CD14-positive monocyte (primary cell): Measurements from ENCODE around the gene RHEB. TPM values are rescaled to one million over a fixed set of nuclear protein-coding genes. Genes with fewer than 3 reads are reported as not detected.

ENCODE experiments used
- DNase-seq, 3 donors: peaks; one replicate each; pipeline ENCODE4 v3.0.0-alpha.2; 2011 to 2022
- H2AFZ ChIP-seq: 2 replicates; pipeline ENCODE4 v1.6.0; 2012; ENCODE audit warnings: mild to moderate bottlenecking, low read depth, low read length, inconsistent platforms; ENCODE audit not compliant: insufficient read depth, poor library complexity, severe bottlenecking
- H3K27ac ChIP-seq, 2 donors: 1 replicate in 1 of 2; 2 replicates in 1 of 2; pipeline ENCODE4 v1.5.1; 2012 to 2013; ENCODE audit warnings: low read length in 2 of 2, control low read depth in 1 of 2, inconsistent platforms in 1 of 2, low read depth in 1 of 2, mild to moderate bottlenecking in 1 of 2
- H3K27me3 ChIP-seq, 2 donors: one replicate each; pipeline versions ENCODE4 v1.6.0 to v1.6.1; 2011 to 2013; ENCODE audit warnings: low read length in 2 of 2; ENCODE audit not compliant: control insufficient read depth in 2 of 2, insufficient read depth in 2 of 2
- H3K36me3 ChIP-seq, 2 donors: replicated peaks in 1 of 2; 1 replicate in 1 of 2; 2 replicates in 1 of 2; pipeline versions ENCODE4 v1.5.1 to v1.6.1; 2012 to 2013; ENCODE audit warnings: low read length in 2 of 2, control low read depth in 1 of 2, inconsistent platforms in 1 of 2, mild to moderate bottlenecking in 1 of 2; ENCODE audit not compliant: insufficient read depth in 2 of 2, control insufficient read depth in 1 of 2
- H3K4me1 ChIP-seq, 2 donors: 1 replicate in 1 of 2; 2 replicates in 1 of 2; pipeline versions ENCODE4 v1.5.1 to v1.6.1; 2012 to 2013; ENCODE audit warnings: low read length in 2 of 2, control low read depth in 1 of 2, inconsistent platforms in 1 of 2, mild to moderate bottlenecking in 1 of 2, moderate library complexity in 1 of 2; ENCODE audit not compliant: insufficient read depth in 2 of 2, control insufficient read depth in 1 of 2
- H3K4me2 ChIP-seq: replicated peaks from 2 replicates; pipeline ENCODE3; 2012; ENCODE audit warnings: low read length, moderate library complexity, mild to moderate bottlenecking; ENCODE audit not compliant: poor library complexity, severe bottlenecking; ENCODE audit errors: extremely low read depth
- H3K4me3 ChIP-seq, 3 experiments: fragments of 200-600 bp in 1 of 3; sonication (generic) in 1 of 3; replicated peaks in 1 of 3; 1 replicate in 2 of 3; 2 replicates in 1 of 3; pipeline ENCODE4 v1.5.1; 2011 to 2013; ENCODE audit warnings: low read length in 3 of 3, mild to moderate bottlenecking in 3 of 3, control low read depth in 2 of 3, low read depth in 2 of 3, inconsistent platforms in 1 of 3, moderate library complexity in 1 of 3
- H3K79me2 ChIP-seq: 2 replicates; pipeline ENCODE4 v1.6.0; 2012; ENCODE audit warnings: mild to moderate bottlenecking, control low read depth, inconsistent platforms, low read length, moderate library complexity; ENCODE audit not compliant: insufficient read depth
- H3K9ac ChIP-seq: 2 replicates; pipeline ENCODE4 v1.6.0; 2017; ENCODE audit warnings: low read length, mild to moderate bottlenecking; ENCODE audit not compliant: insufficient read depth, poor library complexity, severe bottlenecking
- H3K9me3 ChIP-seq, 2 donors: replicated peaks in 1 of 2; 1 replicate in 1 of 2; 2 replicates in 1 of 2; pipeline versions ENCODE4 v1.5.1 to v1.6.1; 2012 to 2013; ENCODE audit warnings: low read length in 2 of 2, control low read depth in 1 of 2; ENCODE audit not compliant: control insufficient read depth in 1 of 2, insufficient read depth in 1 of 2
- H4K20me1 ChIP-seq: 2 replicates; pipeline ENCODE4 v1.6.0; 2012; ENCODE audit warnings: mild to moderate bottlenecking, low read length, control low read depth, moderate library complexity; ENCODE audit not compliant: insufficient read depth
- H3K27ac Mint-ChIP-seq, 7 donors: one replicate each; pipeline ENCODE4 v1.8.0; 2020; ENCODE audit warnings: mild to moderate bottlenecking in 7 of 7, mixed read lengths in 7 of 7, moderate library complexity in 6 of 7, inconsistent platforms in 2 of 7
- H3K27me3 Mint-ChIP-seq, 3 donors: one replicate each; pipeline ENCODE4 v1.8.0; 2021 to 2022; ENCODE audit warnings: low read depth in 3 of 3, mild to moderate bottlenecking in 3 of 3, mixed read lengths in 3 of 3, moderate library complexity in 3 of 3, inconsistent platforms in 1 of 3
- H3K36me3 Mint-ChIP-seq, 2 donors: one replicate each; pipeline ENCODE4 v1.8.0; 2020; ENCODE audit warnings: mixed read lengths in 2 of 2, inconsistent platforms in 1 of 2, mild to moderate bottlenecking in 1 of 2
- H3K4me1 Mint-ChIP-seq: one replicate; pipeline ENCODE4 v1.8.0; 2020; ENCODE audit warnings: mild to moderate bottlenecking, mixed read lengths
- H3K4me3 Mint-ChIP-seq, 2 donors: one replicate each; pipeline ENCODE4 v1.8.0; 2020; ENCODE audit warnings: mild to moderate bottlenecking in 2 of 2, mixed read lengths in 2 of 2, moderate library complexity in 1 of 2
- H3K9me3 Mint-ChIP-seq, 7 donors: one replicate each; pipeline ENCODE4 v1.8.0; 2020 to 2022; ENCODE audit warnings: mixed read lengths in 7 of 7, mild to moderate bottlenecking in 6 of 7, moderate library complexity in 6 of 7, inconsistent platforms in 2 of 7
- WGBS: methylation state at CpG from one replicate; pipeline ENCODE4 v1.1.5; 2013; ENCODE audit warnings: missing lambda C conversion rate; ENCODE audit not compliant: insufficient coverage; 5-methylcytosine and 5-hydroxymethylcytosine counted together
- intact Hi-C, 2 donors: fragments of 100-400 bp; cut with micrococcal nuclease; formaldehyde crosslinking; loops; one replicate each; pipeline versions ENCODE4 v1.15.0 to v1.15.1; 2023
- polyA plus RNA-seq, 3 donors: library from polyadenylated mRNA; depleted of rRNA in 1 of 3; unstranded in 2 of 3; stranded (reverse) in 1 of 3; fragments of 300-500 nt in 2 of 3; fragments of >200 nt in 1 of 3; fragmentation: Illumina TruSeq in 2 of 3; gene quantifications; 1 replicate in 2 of 3; 2 replicates in 1 of 3; pipeline ENCODE4 v1.2.3, GENCODE V29; 2012 to 2021
- TF ChIP-seq, protein P1 (sequence below): fragments of 200-600 bp; IDR thresholded peaks from one replicate; pipeline ENCODE4 v1.8.0; 2022; ENCODE audit warnings: antibody characterized with exemption, mild to moderate bottlenecking

Gene RHEB
- polyA plus RNA-seq, 3 donors: 20.4 to 96.1 (median 95.8) TPM

- WGBS: 100% methylated on average over 5 of the region's 8 CpGs
- peaks cover 0 to 7% (median 1%) of the 10 kb centered on the region in 3 donors for H3K27me3 Mint-ChIP-seq
- Histone ChIP-seq H3K4me2 (no peak overlapping the region), H2AFZ (no peak overlapping the region), H3K9me3 (peaks cover 0 to 2% of the 10 kb centered on the region in 2 donors), H3K4me1 (peaks cover 9 to 10% of the 10 kb centered on the region in 2 donors), H3K4me3 (no peak overlapping the region), H3K36me3 (no peaks in the 10 kb centered on the region), H4K20me1 (no peaks in the 10 kb centered on the region), H3K79me2 (no peaks in the 10 kb centered on the region), H3K27me3 (no peaks in the 10 kb centered on the region), H3K9ac (no peak overlapping the region), H3K27ac (no peak overlapping the region)
- H3K9me3 Mint-ChIP-seq: peaks cover 0 to 8% (median 0%) of the 10 kb centered on the region in 7 donors
- intact Hi-C loops: loop anchor here in 1 of 2 donors (5.0 kb wide), 1 partner anchor 108 kb away; no protein-coding TSS in a partner anchor
- no peak overlapping the region for H3K27ac Mint-ChIP-seq
- no peaks in the 10 kb centered on the region for H3K36me3 Mint-ChIP-seq
- no peak overlapping the region for H3K4me3 Mint-ChIP-seq
- TF ChIP-seq, protein P1, sequence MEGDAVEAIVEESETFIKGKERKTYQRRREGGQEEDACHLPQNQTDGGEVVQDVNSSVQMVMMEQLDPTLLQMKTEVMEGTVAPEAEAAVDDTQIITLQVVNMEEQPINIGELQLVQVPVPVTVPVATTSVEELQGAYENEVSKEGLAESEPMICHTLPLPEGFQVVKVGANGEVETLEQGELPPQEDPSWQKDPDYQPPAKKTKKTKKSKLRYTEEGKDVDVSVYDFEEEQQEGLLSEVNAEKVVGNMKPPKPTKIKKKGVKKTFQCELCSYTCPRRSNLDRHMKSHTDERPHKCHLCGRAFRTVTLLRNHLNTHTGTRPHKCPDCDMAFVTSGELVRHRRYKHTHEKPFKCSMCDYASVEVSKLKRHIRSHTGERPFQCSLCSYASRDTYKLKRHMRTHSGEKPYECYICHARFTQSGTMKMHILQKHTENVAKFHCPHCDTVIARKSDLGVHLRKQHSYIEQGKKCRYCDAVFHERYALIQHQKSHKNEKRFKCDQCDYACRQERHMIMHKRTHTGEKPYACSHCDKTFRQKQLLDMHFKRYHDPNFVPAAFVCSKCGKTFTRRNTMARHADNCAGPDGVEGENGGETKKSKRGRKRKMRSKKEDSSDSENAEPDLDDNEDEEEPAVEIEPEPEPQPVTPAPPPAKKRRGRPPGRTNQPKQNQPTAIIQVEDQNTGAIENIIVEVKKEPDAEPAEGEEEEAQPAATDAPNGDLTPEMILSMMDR: no peak
- DNase-seq: no peak
- H3K4me1 Mint-ChIP-seq: peaks cover 5% of the 10 kb centered on the region
These were observed 4.6 kb upstream of the RHEB start for GRCh38 chr7:151524331-151524730.

DNA sequence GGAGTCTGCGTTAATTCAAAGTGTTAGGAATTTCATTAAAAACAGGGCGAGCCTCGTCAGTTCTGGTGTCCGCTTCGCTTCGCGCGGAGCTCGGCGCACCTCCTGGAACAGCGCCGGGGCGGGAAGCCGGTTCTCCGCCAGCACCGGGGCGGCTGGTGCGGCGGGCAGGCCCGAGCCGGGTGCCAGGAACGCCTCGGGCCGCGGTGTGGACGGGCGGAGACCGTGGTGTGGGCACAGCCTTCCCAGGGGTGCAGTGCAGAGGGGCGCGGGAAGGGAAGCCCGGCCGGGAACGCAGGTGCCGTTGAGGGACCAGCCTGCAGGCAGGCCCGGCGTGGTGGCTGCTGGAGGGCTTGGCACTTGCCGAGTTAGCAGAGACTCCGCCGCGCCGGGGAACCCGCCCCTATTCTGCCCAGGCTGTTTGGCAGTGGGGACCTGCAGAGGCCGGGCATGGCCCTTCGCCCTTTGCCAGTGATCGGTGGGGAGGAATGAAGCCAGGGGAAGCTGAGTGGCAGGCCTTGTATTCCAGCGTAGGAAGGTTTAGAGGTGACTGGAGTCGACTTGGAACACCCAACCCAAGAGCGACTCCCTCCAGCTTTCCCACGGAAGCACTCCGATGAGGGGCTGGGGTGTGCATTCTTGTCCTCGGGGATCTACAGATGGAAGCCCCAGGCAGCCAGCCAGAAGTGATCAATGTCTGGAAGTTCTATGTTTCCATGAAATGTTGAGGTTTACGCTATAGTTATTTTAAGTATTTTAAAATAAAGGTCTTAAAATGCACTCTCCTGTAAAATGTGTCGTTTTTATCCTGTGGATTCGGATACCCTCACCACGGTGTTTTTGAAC is 945 bp upstream of the RHEB start:
- H3K4me2 ChIP-seq: peak overlapping the region; percentile 84

More for the DNA sequence above, 945 bp upstream of the RHEB start:
- H3K4me1 Mint-ChIP-seq: peaks cover 32% of the 10 kb centered on the region
- Histone ChIP-seq H3K27me3 (no peaks in the 10 kb centered on the region), H3K9me3 (no peaks in the 10 kb centered on the region), H3K36me3 (no peaks in the 10 kb centered on the region), H4K20me1 (peaks cover 32% of the 10 kb centered on the region), H2AFZ (peak overlapping the region; percentile 93), H3K9ac (peak overlapping the region; percentile 92), H3K79me2 (peaks cover 34% of the 10 kb centered on the region), H3K4me1 (peaks cover 35 to 37% of the 10 kb centered on the region in 2 donors), H3K4me3 (peak overlapping the region; percentile 45 to 86 (median 55)), H3K27ac (peak overlapping the region; percentile 74 to 88)
- TF ChIP-seq, protein P1: no peak
- H3K27ac Mint-ChIP-seq: peak overlapping the region; percentile 89 to 97 (median 94)
- H3K27me3 Mint-ChIP-seq: peaks cover 0 to 3% (median 0%) of the 10 kb centered on the region in 3 donors
- H3K36me3 Mint-ChIP-seq: no peaks in the 10 kb centered on the region
- H3K4me3 Mint-ChIP-seq: peak overlapping the region; percentile 89 to 93
- WGBS: under 1% methylated on average over 42 of the region's 55 CpGs
- peaks cover 0 to 2% (median 0%) of the 10 kb centered on the region in 7 donors for H3K9me3 Mint-ChIP-seq
- intact Hi-C loops: loop anchor here in 1 of 2 donors (5.0 kb wide), 1 partner anchor 112 kb away; no protein-coding TSS in a partner anchor
- peak in 1 of 3 donors; percentile 34 for DNase-seq
